ENCODE measurements around the gene DLGAP4. TPM values are rescaled to one million over a fixed set of nuclear protein-coding genes. Genes with fewer than 3 reads are reported as not detected.

The DLGAP4 gene
- total and polyA plus RNA-seq, 8 donors, result 15.1 to 92.2 (median 33.5) TPM

- Histone ChIP-seq H3K9me3 (no peaks in the 10 kb centered on the region), H3K36me3 (no peaks in the 10 kb centered on the region), H3K27ac (no peak overlapping the region), H3K27me3 (peaks cover 0 to 28% (median 5%) of the 10 kb centered on the region in 3 donors), H3K4me3 (no peak overlapping the region), H3K4me1 (peaks cover 0 to 12% (median 7%) of the 10 kb centered on the region in 4 donors)
- DNase-seq, result no peak
- TF ChIP-seq EP300 (IDR thresholded peaks at IDR 0.05) (no peak), POLR2A (IDR thresholded peaks at IDR 0.05) (no peak), POLR2AphosphoS5 (IDR thresholded peaks at IDR 0.05) (no peak), CTCF (IDR thresholded peaks at IDR 0.05) (no peak)
- intact Hi-C loops (cut with DNase I; ENCODE audit: low total_unique reads), result loop anchor here (10.0 kb wide), 1 partner anchor 236 kb away; no protein-coding TSS in a partner anchor
- WGBS, 5 donors, result 41 to 48% (median 48%) methylated on average over 5 of the region's 5 CpGs
These were observed 134.9 kb downstream of the DLGAP4 start for GRCh38 chr20:36441027-36441414.

- Histone ChIP-seq H3K9me3 (no peaks in the 10 kb centered on the region), H3K4me3 (no peak overlapping the region), H3K4me1 (peaks cover 0 to 8% (median 4%) of the 10 kb centered on the region in 4 donors), H3K27ac (no peak overlapping the region), H3K36me3 (no peaks in the 10 kb centered on the region), H3K27me3 (peaks cover 0 to 25% (median 1%) of the 10 kb centered on the region in 3 donors)
- intact Hi-C loops (cut with DNase I; ENCODE audit: low total_unique reads), result loop anchor here (10.0 kb wide), 1 partner anchor 237 kb away; no protein-coding TSS in a partner anchor
- 58 to 68% (median 65%) methylated on average over 7 of the region's 7 CpGs for WGBS, 5 donors
- TF ChIP-seq POLR2A (IDR thresholded peaks at IDR 0.05) (no peak), CTCF (IDR thresholded peaks at IDR 0.05) (no peak), EP300 (IDR thresholded peaks at IDR 0.05) (no peak), POLR2AphosphoS5 (IDR thresholded peaks at IDR 0.05) (no peak)
- no peak for DNase-seq
These were observed 135.3 kb downstream of the DLGAP4 start for GRCh38 chr20:36441416-36441815.

- WGBS, 5 donors, result 75 to 93% (median 88%) methylated on average over 1 of the region's 1 CpG
- no peak for DNase-seq
- no peak overlapping the region for H3K27ac ChIP-seq
- H3K4me3 ChIP-seq, result no peak overlapping the region
- no peaks in the 10 kb centered on the region for H3K4me1 ChIP-seq
- TF ChIP-seq POLR2A (IDR thresholded peaks at IDR 0.05) (no peak), POLR2AphosphoS5 (IDR thresholded peaks at IDR 0.05) (no peak), CTCF (IDR thresholded peaks at IDR 0.05) (no peak), EP300 (IDR thresholded peaks at IDR 0.05) (no peak)
- H3K36me3 ChIP-seq, result no peaks in the 10 kb centered on the region
- H3K27me3 ChIP-seq, result no peaks in the 10 kb centered on the region
- intact Hi-C loops (cut with DNase I; ENCODE audit: low total_unique reads), result loop anchor here (10.0 kb wide), 1 partner anchor 241 kb away; no protein-coding TSS in a partner anchor
- no peaks in the 10 kb centered on the region for H3K9me3 ChIP-seq
These were observed 139.7 kb downstream of the DLGAP4 start for GRCh38 chr20:36445847-36446246.

- 87 to 96% (median 89%) methylated on average over 12 to 17 of the region's 17 CpGs for WGBS, 5 donors
- intact Hi-C loops (cut with DNase I; ENCODE audit: low total_unique reads), result loop anchor here (10.0 kb wide), 1 partner anchor 242 kb away; no protein-coding TSS in a partner anchor
These were observed 140.4 kb downstream of the DLGAP4 start for GRCh38 chr20:36446557-36446956.

More at GRCh38 chr20:36446557-36446956, 140.4 kb downstream of the DLGAP4 start:
- Histone ChIP-seq H3K36me3 (no peaks in the 10 kb centered on the region), H3K4me3 (no peak overlapping the region), H3K27me3 (no peaks in the 10 kb centered on the region), H3K27ac (no peak overlapping the region), H3K4me1 (no peaks in the 10 kb centered on the region), H3K9me3 (no peaks in the 10 kb centered on the region)
- no peak for DNase-seq
- TF ChIP-seq CTCF (IDR thresholded peaks at IDR 0.05), result no peak
- TF ChIP-seq EP300 (IDR thresholded peaks at IDR 0.05), result no peak
- no peak for TF ChIP-seq POLR2AphosphoS5 (IDR thresholded peaks at IDR 0.05)
- TF ChIP-seq POLR2A (IDR thresholded peaks at IDR 0.05), result no peak

Measured in stomach (tissue), 9 donors.